Activated naive CD4-positive, alpha-beta T cell treated with anti-CD3 and anti-CD28 coated beads, Interleukin-2, amount 10 ng/mL, durations not matched to agents 7 days and 5 days (primary cell): Measurements from ENCODE around the gene SF1.
A peak's percentile ranks its signal among the peaks of the same experiment; 100 is the strongest.

Source experiments
- CTCF ChIA-PET: fragments of 350-600 bp; sonication (Branson Sonifier 250); formaldehyde crosslinking; loops from one replicate; lab custom pipeline; 2021; ENCODE audit warnings: antibody characterized with exemption; lab: Charles Lee
- DNase-seq: peaks from one replicate; pipeline ENCODE4 v3.0.0-alpha.2; 2020
- H3K27ac Mint-ChIP-seq: one replicate; pipeline ENCODE4 v1.8.0; 2021; ENCODE audit warnings: mild to moderate bottlenecking, moderate library complexity, mixed read lengths
- H3K27me3 Mint-ChIP-seq: one replicate; pipeline ENCODE4 v1.8.0; 2021; ENCODE audit warnings: mild to moderate bottlenecking, mixed read lengths
- H3K36me3 Mint-ChIP-seq: one replicate; pipeline ENCODE4 v1.8.0; 2021; ENCODE audit warnings: mixed read lengths
- H3K4me1 Mint-ChIP-seq: one replicate; pipeline ENCODE4 v1.8.0; 2021; ENCODE audit warnings: mixed read lengths
- H3K4me3 Mint-ChIP-seq: one replicate; pipeline ENCODE4 v1.8.0; 2021; ENCODE audit warnings: mild to moderate bottlenecking, moderate library complexity, mixed read lengths
- H3K9me3 Mint-ChIP-seq: one replicate; pipeline ENCODE4 v1.8.0; 2021; ENCODE audit warnings: mixed read lengths

SF1 gene

DNA sequence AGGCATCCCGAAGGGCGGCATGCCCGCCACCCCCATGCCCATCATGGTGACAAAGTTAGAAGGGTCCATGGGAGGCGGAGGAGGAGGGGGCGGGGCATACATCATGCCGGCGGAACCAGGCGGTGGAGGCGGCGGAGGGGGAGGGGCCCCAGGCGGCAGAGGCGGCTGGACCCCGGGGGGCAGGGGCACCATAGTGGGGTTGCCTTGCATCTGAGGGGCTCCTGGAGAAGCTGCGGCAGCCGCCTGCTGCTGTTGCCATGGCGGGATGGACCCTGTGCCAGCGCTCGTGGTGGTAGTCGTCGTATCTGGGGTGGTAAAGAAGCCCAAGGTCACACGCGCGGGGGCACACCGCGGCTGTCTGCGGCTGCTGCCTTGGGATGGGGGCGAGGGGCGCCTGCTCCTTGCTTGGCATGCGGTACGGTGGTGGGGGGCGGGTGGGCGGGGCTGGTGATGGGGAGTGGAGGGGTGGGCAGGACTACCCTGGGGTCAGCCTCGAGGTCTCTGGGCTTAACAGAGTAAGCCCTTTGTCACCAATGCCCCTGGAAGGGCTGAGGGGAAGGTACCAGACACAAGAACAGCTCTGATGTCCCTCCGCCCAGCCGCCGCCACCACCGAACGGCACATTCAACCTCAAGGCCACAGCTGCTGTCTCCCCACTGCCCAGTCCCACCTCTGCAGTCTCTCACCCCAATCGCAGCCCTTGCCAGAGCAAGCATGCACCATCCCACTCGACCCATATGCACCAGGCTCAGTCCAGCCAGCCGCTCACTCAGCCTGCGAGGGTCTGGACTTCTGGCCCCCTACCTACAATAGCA is 12.3 kb downstream of the SF1 start:
- peak; percentile 20 for DNase-seq
- CTCF ChIA-PET = interaction anchor here (1.1 to 15.2 kb wide), 3 partner anchors 8 to 19 kb away, joined by 3 to 208 read pairs (median 3); partner anchors contain the start of gene RASGRP2
- H3K36me3 Mint-ChIP-seq = peaks cover 81% of the 10 kb centered on the region
- peaks cover 91% of the 10 kb centered on the region for H3K4me1 Mint-ChIP-seq
- peak overlapping the region; percentile 97 for H3K27ac Mint-ChIP-seq
- H3K4me3 Mint-ChIP-seq = no peak overlapping the region
- H3K9me3 Mint-ChIP-seq = no peaks in the 10 kb centered on the region
- no peaks in the 10 kb centered on the region for H3K27me3 Mint-ChIP-seq

DNA sequence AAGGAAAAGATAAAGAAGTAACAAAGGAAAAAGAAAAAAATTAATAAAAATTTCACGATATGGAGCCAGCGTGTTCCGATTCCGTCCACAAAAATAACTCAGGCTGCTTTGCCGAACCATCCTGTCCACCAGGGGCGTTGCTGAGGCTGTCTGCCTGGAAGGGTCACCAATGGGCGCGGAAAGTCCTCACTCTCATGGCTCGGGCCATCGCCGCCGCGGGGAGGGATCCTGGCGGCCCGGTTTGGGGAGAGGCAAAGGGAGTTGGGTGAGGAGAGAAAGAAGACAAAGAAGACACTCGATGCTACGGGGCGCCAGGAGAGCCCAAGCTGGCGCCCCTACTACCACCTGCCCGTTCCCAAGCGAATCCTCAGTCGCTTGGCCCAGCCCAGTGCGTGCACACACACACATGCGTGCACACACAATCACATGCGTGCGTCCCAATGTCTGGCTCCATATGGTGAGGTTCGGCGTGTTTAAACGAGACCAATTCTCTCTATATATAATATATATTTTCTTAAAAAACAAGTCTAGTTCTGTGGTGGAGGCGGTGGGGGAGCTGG is 13.0 kb downstream of the SF1 start:
- CTCF ChIA-PET = interaction anchor here (0.8 to 15.2 kb wide), 4 partner anchors 9 to 29 kb away, joined by 3 to 208 read pairs (median 3); partner anchors contain the start of gene RASGRP2
- peak overlapping the region; percentile 97 for H3K27ac Mint-ChIP-seq
- no peaks in the 10 kb centered on the region for H3K27me3 Mint-ChIP-seq
- peak overlapping the region; percentile 71 for H3K4me3 Mint-ChIP-seq
- peak; percentile 21 for DNase-seq
- no peaks in the 10 kb centered on the region for H3K9me3 Mint-ChIP-seq
- H3K36me3 Mint-ChIP-seq = peaks cover 81% of the 10 kb centered on the region
- H3K4me1 Mint-ChIP-seq = peaks cover 91% of the 10 kb centered on the region

DNA sequence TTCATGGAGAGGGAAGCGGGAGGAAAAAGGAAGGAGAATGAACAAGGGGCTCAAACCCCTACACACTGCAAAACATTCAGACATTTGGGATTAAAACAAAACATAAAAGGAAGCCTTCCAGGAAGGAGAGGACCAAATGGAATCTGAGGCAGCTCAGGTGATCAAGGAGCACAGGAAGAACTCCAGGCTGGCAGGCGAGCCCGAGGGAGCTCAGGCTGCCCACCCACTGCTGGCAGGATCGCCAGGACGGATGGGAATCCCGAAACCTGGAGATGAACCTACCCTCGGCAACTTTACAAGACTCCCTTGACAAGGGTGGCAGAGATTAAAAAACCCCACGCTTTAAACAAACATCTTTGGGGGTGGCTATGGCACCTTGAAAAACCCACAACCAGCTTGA is 13.6 kb downstream of the SF1 start:
- peak; percentile 19 for DNase-seq
- H3K36me3 Mint-ChIP-seq = peaks cover 81% of the 10 kb centered on the region
- H3K27ac Mint-ChIP-seq = peak overlapping the region; percentile 97
- H3K27me3 Mint-ChIP-seq = no peaks in the 10 kb centered on the region
- no peaks in the 10 kb centered on the region for H3K9me3 Mint-ChIP-seq
- H3K4me1 Mint-ChIP-seq = peaks cover 94% of the 10 kb centered on the region
- H3K4me3 Mint-ChIP-seq = peak overlapping the region; percentile 71
- CTCF ChIA-PET = interaction anchor here (0.8 to 15.2 kb wide), 4 partner anchors 9 to 28 kb away, joined by 3 to 208 read pairs (median 3); partner anchors contain the start of gene RASGRP2

GRCh38 chr11:64764040-64764611 is 14.2 kb downstream of the SF1 start:
- DNase-seq = peak; percentile 83
- Mint-ChIP-seq H3K9me3 (no peaks in the 10 kb centered on the region), H3K36me3 (peaks cover 76% of the 10 kb centered on the region), H3K4me1 (peaks cover 95% of the 10 kb centered on the region), H3K27me3 (no peaks in the 10 kb centered on the region), H3K27ac (peak overlapping the region; percentile 97), H3K4me3 (peak overlapping the region; percentile 71)
- CTCF ChIA-PET = interaction anchor here (0.9 to 15.2 kb wide), 3 partner anchors 10 to 76 kb away, joined by 3 to 208 read pairs (median 3); partner anchors contain the start of gene RASGRP2

GRCh38 chr11:64763526-64764039 is 14.8 kb downstream of the SF1 start:
- H3K9me3 Mint-ChIP-seq = no peaks in the 10 kb centered on the region
- peaks cover 95% of the 10 kb centered on the region for H3K4me1 Mint-ChIP-seq
- H3K36me3 Mint-ChIP-seq = peaks cover 70% of the 10 kb centered on the region
- H3K4me3 Mint-ChIP-seq = peak overlapping the region; percentile 71
- DNase-seq = peak; percentile 39
- peak overlapping the region; percentile 97 for H3K27ac Mint-ChIP-seq
- no peaks in the 10 kb centered on the region for H3K27me3 Mint-ChIP-seq
- CTCF ChIA-PET = interaction anchor here (0.9 to 15.2 kb wide), 4 partner anchors 8 to 75 kb away, joined by 3 to 208 read pairs (median 4); partner anchors contain the start of gene RASGRP2

DNA sequence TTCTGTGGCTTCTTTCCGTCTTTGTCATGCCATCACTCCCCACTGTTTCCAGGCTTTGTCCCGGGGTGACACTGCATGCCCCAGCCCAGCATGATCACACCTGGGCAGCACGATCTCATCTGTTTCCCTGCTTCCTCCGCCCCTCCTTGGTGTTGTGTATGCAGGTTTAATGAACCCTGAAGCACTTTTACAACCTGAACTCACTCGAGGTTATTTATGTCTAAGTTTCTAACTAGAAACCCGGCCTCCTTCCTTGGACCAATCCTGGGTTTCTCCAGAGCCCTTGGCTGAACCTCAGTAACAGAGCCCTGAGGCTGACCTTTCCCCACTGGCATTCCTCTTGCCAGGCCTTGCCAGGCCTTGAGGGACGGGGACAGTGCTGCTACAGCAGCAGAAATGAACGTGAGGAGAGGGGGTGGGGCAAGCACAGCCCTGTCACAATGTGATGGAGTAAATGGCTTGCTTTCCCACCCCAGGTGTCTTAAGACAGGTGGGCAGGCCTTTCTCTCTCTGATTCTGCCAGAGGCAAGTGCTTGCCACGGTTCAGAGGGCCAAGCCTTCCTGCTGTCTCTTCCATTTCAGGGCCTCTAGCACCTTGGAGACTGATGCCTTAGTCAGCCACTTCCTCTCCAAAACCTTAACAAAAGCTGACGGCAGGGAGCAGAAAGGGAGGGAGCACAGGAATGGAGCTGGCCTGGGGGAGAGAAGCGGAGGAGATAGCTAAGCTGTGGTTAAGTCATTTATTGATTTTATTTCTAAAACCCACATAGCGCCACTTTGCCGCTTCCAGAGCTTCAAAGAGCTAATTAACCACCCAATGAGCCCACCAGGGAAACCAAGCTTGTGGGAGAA is 15.4 kb downstream of the SF1 start:
- H3K4me1 Mint-ChIP-seq = peaks cover 88% of the 10 kb centered on the region
- H3K27ac Mint-ChIP-seq = peak overlapping the region; percentile 97
- H3K27me3 Mint-ChIP-seq = no peaks in the 10 kb centered on the region
- H3K9me3 Mint-ChIP-seq = no peaks in the 10 kb centered on the region
- peaks cover 64% of the 10 kb centered on the region for H3K36me3 Mint-ChIP-seq
- CTCF ChIA-PET = interaction anchor here (0.9 to 15.2 kb wide), 4 partner anchors 9 to 74 kb away, joined by 3 to 208 read pairs (median 4); partner anchors contain the start of gene RASGRP2
- peak overlapping the region; percentile 71 for H3K4me3 Mint-ChIP-seq
- peak; percentile 53 for DNase-seq

DNA sequence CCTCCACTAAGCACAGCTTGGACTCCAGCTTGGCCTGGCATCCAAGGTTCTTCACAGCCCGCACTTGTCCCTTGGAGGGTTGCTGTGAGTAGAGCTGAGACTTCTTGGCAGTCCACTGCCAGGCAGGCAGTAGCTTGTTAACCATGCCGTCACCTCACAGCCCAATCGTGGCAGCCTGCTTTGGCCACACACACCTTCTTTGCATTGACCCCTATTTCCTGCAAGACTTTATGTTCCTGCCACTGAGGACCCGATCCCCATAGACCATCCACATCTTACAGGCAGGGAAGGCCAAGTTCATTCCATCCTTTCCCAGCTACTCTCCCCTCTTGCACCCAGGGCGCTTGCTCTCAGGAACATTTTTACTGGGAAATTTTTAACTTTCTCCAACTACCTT is 16.1 kb downstream of the SF1 start:
- Mint-ChIP-seq H3K9me3 (no peaks in the 10 kb centered on the region), H3K4me3 (peak overlapping the region; percentile 71), H3K36me3 (peaks cover 62% of the 10 kb centered on the region), H3K27me3 (no peaks in the 10 kb centered on the region), H3K4me1 (peaks cover 86% of the 10 kb centered on the region), H3K27ac (peak overlapping the region; percentile 97)
- peak; percentile 13 for DNase-seq
- CTCF ChIA-PET = interaction anchor here (2.0 to 15.2 kb wide), 2 partner anchors 10 to 16 kb away, joined by 4 to 208 read pairs; partner anchors contain the start of gene RASGRP2

- CTCF ChIA-PET = interaction anchor here (0.9 to 15.2 kb wide), 4 partner anchors 10 to 110 kb away, joined by 3 to 208 read pairs (median 3); partner anchors contain the start of gene RASGRP2
- DNase-seq = peak; percentile 51
- no peaks in the 10 kb centered on the region for H3K27me3 Mint-ChIP-seq
- H3K27ac Mint-ChIP-seq = peak overlapping the region; percentile 97
- H3K9me3 Mint-ChIP-seq = no peaks in the 10 kb centered on the region
- peaks cover 54% of the 10 kb centered on the region for H3K36me3 Mint-ChIP-seq
- H3K4me3 Mint-ChIP-seq = peak overlapping the region; percentile 59
- H3K4me1 Mint-ChIP-seq = peaks cover 78% of the 10 kb centered on the region
Observed at GRCh38 chr11:64760759-64761420, 17.5 kb downstream of the SF1 start.

DNA sequence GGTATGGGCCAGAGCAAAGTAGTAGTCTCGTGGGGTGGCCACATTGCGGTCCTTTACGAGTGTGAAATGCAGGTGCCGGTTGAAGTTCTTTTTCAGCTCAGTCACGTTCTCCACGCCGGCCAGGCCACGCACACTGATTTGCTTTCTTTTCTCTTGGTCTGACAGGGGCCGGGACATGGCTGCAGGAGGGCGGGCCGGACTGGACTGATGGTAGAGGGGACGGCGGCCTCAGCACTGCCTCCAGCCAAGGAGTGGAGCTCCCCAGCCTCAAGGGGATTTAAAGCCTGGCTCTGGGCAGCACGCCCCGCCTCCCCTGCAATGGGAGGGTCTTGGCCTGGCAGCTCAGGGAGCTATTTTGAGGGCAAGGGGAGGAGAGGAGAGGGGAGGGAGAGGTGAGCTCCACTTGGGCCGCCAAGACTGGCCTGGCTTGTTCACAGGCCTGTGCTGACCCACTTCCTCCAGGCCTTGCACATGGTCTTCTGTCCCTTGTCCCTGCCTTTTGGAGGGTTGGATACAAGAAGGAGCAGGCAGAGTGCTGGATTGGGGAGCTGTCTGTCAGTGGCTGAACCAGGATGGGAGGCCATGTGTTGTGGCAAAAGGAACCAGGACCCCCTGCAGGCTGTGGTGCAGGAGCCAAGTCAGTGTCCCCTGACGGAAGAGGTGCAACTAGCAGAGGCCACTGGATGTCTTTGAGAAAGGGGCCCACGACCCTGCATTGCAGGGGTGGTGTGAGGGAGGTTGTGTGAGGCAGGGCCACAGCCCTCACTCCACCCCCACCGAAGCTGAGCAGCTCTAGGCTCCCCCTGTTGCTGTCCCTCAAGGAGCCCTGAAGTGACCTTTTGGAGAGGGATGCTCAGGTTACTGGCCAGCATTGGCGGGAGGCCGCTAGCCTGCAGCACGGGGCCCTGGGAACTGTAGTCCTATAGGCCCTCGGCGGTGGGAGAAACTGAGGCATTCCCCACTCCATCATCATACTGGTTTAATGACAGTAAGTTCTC is 18.3 kb downstream of the SF1 start, which contains the start of gene PYGM:
TSS of gene PYGM (minus strand) at position 253 of the 998 bp plus-strand sequence. CDS start at position 177, 76 bp downstream.
- peak within 1 kb of the TSS; percentile 97 for H3K27ac Mint-ChIP-seq

GRCh38 chr11:64759131-64759721 is 19.1 kb downstream of the SF1 start:
- DNase-seq = peak; percentile 24
- Mint-ChIP-seq H3K27me3 (no peaks in the 10 kb centered on the region), H3K36me3 (peaks cover 40% of the 10 kb centered on the region), H3K9me3 (no peaks in the 10 kb centered on the region), H3K4me1 (peaks cover 63% of the 10 kb centered on the region), H3K4me3 (no peak overlapping the region), H3K27ac (peak overlapping the region; percentile 52)
- CTCF ChIA-PET = interaction anchor here (1.1 to 15.2 kb wide), 3 partner anchors 9 to 108 kb away, joined by 3 to 208 read pairs (median 4); partner anchors contain the start of gene RASGRP2

More for the DNA sequence above, 18.3 kb downstream of the SF1 start, which contains the start of gene PYGM:
- CTCF ChIA-PET = interaction anchor here (0.6 to 15.2 kb wide), 5 partner anchors 11 to 134 kb away, joined by 3 to 208 read pairs (median 3); partner anchors contain the start of gene RASGRP2
- Mint-ChIP-seq H3K4me3 (peak within 1 kb of the TSS; percentile 59), H3K36me3 (peaks cover 48% of the 10 kb centered on the region), H3K27me3 (no peaks in the 10 kb centered on the region), H3K9me3 (no peaks in the 10 kb centered on the region), H3K4me1 (peaks cover 71% of the 10 kb centered on the region)
- DNase-seq = peak; percentile 23
